GM12872 (cell line): ENCODE measurements around the gene FRMD4A.

ENCODE experiments used
- TF ChIP-seq, protein P1 (sequence below): IDR thresholded peaks from 3 replicates; pipeline ENCODE4 v1.5.1; 2011; ENCODE audit warnings: low read depth, mild to moderate bottlenecking, low read length, moderate library complexity; ENCODE audit not compliant: insufficient read depth

Gene FRMD4A

DNA sequence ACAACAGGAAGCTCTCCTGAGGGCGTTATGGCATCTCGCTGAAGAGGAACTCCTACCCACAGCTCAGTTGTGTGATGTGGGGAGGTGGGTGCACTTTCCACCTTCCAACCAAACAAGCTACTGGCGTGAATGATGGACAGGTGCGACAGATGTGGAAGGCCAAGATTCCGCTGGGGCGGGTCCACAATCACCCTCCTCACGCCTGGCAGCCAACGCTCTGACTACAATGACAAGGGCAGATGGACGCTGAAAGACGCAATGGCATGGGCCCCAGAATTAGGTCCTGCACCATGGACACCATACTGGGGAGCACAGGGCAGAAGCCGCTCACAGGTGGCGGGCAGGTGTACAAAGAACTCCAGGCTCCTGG is 461.4 kb downstream of the FRMD4A start:
- TF ChIP-seq, protein P1, sequence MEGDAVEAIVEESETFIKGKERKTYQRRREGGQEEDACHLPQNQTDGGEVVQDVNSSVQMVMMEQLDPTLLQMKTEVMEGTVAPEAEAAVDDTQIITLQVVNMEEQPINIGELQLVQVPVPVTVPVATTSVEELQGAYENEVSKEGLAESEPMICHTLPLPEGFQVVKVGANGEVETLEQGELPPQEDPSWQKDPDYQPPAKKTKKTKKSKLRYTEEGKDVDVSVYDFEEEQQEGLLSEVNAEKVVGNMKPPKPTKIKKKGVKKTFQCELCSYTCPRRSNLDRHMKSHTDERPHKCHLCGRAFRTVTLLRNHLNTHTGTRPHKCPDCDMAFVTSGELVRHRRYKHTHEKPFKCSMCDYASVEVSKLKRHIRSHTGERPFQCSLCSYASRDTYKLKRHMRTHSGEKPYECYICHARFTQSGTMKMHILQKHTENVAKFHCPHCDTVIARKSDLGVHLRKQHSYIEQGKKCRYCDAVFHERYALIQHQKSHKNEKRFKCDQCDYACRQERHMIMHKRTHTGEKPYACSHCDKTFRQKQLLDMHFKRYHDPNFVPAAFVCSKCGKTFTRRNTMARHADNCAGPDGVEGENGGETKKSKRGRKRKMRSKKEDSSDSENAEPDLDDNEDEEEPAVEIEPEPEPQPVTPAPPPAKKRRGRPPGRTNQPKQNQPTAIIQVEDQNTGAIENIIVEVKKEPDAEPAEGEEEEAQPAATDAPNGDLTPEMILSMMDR = no peak

DNA sequence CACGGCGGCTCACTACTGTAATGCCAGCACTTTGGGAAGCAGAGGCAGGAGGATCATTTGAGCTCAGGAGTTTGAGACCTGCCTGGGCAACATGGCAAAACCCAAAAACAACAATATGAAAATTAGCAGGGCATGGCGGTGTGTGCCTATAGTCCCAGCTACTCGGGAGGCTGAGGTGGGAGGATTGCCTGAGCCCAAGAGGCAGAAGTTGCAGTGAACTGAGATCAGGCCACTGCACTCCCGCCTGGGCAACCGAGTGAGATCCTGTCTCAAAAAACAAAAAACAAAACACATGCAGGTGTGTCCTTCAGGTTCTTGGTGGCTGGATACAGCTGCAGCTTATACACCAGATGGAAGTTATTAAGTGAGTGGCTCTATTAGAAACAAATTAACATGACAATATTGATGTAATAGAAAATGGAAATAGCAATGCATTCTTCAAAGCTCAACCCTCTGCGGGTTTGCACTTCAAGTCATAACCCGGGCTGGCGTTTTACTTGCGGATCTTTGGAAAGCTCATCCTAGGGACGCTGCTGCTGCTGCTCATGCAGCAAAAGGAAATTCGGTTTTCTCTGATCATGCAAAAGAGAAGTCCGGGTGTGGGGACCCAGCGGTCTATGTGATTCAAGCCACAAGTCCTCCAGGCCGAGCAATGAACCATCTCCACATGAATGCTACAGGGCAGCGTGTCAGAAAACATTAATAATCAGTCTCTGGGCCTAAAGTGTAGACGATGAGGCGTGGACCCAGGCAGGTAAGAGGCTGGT is 462.0 kb downstream of the FRMD4A start:
- TF ChIP-seq, protein P1 = no peak

- TF ChIP-seq, protein P1 = no peak
These were observed 462.9 kb downstream of the FRMD4A start for GRCh38 chr10:13867822-13868221.

GRCh38 chr10:13865758-13866491 is 464.8 kb downstream of the FRMD4A start:
- TF ChIP-seq, protein P1 = no peak

DNA sequence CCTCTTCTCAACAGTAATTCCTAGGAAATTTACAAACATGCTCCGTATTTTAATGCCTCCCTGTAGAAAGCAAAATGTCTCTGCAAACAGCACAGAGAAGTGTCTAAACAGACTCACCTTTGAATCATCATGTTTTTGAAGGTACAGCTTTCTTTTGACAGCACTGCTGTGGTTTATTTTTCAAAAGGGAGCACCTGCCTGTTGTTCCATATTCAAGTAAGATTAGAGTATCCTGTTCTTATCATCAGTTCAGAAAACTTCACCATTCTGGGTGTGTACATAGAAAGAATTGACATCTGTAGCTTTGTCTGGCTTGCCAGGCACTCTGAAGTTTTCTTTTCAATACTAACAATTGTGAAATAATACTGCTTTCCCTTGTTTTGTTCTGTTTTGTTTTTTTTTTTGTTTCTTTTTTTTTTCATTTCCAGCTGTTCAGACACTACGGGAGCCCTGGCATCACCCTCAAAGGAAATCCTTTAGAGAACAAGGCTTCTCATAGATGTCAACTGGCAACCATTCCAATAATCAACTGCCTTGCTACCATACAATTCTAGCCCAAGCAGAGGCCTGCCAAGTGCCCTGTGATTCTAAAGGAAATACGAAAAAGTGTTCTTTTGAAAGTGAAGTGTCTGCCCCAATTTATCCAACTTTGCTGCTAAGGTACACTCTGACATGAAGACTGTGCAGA is 468.0 kb downstream of the FRMD4A start:
- TF ChIP-seq, protein P1 = no peak

- TF ChIP-seq, protein P1 = no peak
These were observed 469.8 kb downstream of the FRMD4A start for GRCh38 chr10:13860886-13861285.

- TF ChIP-seq, protein P1 = no peak
These were observed 470.6 kb downstream of the FRMD4A start for GRCh38 chr10:13859979-13860654.
